SHP77 (cell line): ENCODE results near the gene CALHM5.

Source experiments
- DNase-seq, 2 experiments: peaks; one replicate each; lab custom pipeline; 2025; lab: John Stamatoyannopoulos, UW

Gene CALHM5

GRCh38 chr6:116550796-116551195, 39.4 kb downstream of the CALHM5 start:
- DNase-seq, result no peak

DNA sequence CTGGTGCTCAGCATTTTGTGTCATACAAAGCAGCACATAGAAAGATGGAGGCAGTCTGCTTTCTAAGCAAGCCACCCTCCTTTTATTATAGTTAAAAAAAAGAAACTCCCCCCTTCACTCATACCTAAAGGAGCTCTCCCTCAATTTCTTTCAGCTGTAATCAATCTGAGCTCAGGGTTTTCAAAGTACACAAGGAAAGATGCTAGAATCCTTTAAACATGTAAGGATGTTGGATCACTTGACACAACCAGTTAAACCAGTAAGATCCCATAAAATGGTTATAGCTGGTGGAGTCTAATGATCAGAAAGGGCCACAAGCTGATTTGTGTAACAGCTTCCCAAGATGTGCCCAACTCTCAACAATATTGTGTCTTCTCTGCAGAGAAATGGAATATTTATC, 42.0 kb downstream of the CALHM5 start, which contains the start of gene CALHM4:
CALHM4 (plus strand) TSS at position 301 of the 400 bp plus-strand sequence; CDS start at position 344, 43 bp downstream.
- no peak for DNase-seq

- DNase-seq, result no peak
Observed at GRCh38 chr6:116556065-116556464, 44.6 kb downstream of the CALHM5 start.

DNA sequence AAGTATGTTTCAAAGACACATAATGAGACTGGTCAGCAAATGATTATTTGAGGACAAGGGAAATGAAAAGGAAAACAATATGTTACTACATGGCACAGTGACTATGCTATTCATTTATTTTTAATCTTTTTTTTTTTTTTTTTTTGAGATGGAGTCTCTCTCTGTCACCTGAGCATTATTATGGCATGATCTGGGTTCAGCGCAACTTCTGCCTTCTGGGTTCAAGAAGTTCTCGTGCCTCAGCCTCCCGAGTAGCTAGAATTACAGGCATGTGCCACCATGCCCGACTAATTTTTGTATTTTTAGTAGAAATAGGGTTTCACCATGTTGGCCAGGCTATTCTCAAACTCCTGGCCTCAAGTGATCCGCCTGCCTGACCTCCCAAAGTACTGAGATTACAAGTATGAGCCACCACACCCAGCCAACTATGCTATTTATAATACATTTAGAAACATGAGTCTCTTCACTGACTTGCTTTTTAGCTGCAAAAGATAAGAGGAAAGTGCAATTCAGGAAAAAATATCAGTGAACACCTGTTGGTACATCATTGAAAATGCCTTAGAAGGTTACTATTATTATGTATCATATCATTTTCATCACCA, 45.5 kb downstream of the CALHM5 start:
- DNase-seq, result no peak

- DNase-seq, result peak; percentile 46 to 47
Observed at GRCh38 chr6:116557893-116558292, 46.5 kb downstream of the CALHM5 start.

DNA sequence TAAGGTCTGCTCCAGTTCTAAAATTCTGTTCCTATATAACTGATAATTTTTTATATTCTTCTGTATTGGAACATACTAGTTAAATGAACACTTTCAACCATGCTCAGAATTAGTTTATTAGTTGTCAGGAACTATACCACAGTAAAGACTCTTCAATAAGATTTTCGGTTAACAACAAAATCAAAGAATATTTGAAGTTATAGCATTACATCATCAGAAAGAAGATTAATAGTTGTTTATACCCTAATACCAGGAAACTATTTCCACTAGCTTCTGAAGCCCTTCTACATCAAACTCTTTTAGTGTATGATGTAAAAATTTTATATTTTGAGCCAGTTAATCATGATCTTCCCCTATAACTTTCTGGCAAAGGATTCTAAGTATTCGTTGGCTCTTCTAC, 48.7 kb downstream of the CALHM5 start:
- no peak for DNase-seq

- peak; percentile 9 to 71 for DNase-seq
Observed at GRCh38 chr6:116561377-116562018, 50.1 kb downstream of the CALHM5 start.

DNA sequence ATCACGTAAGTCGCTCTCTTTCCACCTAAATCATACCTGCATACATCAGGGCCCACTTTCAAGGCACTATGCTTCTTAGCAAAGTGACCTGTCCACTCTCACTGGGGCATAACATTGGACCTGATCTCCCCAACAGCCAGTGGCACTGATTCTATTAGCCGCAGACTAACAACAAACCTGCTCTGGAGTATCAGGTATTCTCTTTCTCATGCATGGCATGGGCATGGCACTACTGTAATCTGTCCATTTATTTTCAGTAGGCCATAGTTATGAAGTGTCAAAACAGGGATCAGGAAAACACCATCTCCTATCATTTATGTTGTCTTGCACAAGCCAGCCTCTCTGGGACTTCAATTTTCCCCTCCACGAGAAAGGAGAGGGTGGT, 50.6 kb downstream of the CALHM5 start:
- no peak for DNase-seq

DNA sequence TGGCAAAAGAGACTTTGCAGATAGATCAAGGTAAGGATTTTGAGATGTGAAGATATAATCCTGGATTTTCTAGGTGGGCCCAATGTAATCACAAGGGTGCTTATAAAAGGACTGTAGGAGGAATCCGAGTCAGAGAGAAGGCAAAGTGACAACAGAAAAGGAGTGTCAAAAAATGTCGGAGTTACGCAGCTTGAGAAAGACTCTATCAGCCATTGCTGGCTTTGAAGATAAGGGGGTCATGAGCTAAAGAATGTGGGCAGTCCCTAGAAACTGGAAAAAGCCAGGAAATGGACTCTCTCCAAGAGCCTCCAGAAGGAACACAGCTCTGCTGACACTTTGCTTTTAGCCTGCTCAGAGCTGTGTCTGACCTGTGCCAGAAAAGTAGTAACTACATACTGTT, 51.2 kb downstream of the CALHM5 start:
- no peak for DNase-seq

- no peak for DNase-seq
Observed at GRCh38 chr6:116563830-116564229, 52.4 kb downstream of the CALHM5 start.

GRCh38 chr6:116564311-116564710, 52.9 kb downstream of the CALHM5 start:
- no peak for DNase-seq

DNA sequence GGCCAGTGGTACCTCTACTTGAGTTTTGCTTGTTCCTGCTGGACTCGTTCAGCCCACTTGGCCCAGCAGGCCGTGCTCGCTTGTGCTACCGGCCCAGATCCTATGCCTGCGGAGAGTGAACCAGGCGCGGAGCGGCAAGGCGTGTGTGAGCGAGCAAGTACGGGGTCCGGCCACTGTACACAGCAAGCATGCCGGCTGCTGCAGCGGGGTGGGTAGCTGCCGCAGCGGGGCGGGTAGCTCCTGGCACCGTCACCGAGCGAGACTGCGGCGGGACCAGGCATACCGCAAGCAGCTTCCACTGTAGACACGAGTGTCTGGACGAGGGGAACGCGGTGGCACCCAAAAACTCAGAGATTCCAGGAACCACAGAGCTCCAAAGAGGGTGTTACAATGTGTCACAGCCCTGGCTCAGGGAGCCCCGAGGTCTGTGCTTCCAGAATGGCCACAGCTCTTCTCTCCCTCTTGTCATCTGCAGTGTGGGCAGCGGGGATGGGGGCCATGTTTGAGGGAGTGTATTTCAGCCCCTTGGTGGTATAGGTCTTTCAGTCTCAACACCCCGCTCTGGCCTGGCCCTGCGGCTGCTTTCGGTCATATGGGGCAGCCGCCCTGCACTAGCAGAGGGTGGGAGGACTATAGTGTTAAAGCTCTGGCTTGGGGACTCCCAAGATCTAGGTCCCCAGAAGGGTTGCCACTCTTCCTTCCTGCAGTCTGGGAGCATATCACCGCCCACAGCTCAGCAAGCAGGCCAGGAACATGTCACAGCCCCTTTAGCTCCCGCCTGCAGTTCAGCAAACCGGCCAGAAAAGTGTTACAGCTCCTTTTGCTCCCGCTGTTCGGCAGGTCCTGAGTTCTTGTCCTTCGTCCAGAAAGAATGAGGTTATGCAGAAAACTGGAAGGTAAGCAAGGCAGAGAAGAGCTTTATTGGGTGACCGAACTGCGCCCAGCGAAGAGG, 53.8 kb downstream of the CALHM5 start:
- no peak for DNase-seq

- DNase-seq, result no peak
Observed at GRCh38 chr6:116568111-116568510, 56.7 kb downstream of the CALHM5 start.

DNA sequence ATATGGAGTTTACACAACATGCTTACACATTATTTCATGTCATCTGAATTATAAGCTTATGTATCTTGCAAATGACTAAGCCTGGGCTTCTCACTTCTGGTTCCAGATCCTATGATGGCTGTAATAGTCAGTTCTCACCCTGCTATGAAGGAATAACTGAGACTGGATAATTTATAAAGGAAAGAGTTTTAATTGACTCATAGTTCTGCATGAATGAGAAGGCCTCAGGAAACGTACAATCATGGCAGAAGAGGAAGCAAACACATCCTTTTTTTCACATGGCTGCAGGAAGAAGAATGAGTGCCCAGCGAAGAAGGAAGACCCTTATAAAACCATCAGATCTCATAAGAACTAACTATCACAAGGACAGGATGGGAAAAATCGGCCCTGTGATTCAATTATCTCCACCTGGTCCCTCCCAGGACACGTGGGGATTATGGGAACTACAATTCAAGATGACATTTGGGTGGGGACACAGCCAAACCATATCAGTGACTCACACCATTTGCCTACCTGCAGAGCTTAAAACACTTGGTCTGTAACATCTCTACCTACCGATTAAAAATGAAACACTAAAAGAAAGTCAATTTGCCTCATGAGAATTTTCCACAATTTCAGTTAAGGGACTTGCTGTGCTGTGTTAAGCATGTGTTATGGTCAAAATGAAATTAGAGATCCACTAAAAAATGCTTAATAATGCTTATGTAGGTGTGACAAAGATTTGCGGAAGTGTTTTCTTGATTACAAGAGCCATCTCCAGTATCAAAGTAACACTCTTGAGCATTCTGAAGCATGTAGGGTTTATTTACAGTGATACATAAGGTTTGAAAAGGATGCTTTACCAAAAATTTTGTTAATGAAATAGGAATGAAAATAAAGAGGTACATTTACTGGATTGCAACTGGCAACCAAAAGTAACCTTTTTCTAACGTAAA, 57.6 kb downstream of the CALHM5 start:
- DNase-seq, result no peak

DNA sequence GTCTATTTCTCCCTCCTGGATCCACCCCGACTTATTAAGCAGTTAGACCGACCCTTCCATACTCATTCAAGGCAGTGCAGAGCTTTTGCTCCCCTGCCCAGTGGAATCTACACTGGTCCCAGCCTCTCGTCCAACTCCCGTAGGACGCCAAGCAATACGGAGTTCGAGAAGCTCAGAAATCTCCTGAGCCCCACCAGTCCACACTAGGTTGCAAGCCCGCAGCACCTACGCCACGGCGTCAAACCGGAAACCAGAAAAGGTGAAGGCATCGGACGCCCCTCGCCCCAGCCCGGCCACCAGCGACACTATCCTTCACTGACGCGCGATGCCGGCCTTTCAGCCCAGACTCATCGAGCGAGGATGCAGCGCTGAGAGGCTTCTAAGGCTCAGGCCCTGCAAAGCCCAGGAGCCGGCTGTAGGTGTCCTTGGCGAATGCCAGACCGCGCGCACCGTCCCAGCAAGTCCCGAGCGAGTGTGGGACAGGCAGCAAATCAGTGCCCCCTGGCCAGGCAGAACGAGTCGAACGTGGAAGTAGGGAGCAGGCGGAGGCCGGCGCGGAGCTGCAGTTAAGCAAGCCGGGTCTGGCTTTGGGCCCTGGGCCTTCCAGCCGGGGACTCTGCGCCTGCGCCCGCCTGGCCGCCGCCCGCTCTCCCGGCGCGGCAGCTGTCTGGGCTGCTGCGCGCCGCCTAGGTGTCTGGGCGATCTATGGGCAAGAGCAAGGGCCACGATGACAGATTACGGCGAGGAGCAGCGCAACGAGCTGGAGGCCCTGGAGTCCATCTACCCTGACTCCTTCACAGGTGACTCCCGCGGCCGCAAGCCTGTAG, 59.6 kb downstream of the CALHM5 start, which contains the start of gene RWDD1:
RWDD1 (plus strand) TSS at position 649 of the 827 bp plus-strand sequence; CDS start at position 728, 79 bp downstream.
- DNase-seq, result peak; percentile 97 to 98

- DNase-seq, result no peak
Observed at GRCh38 chr6:116571683-116572000, 60.2 kb downstream of the CALHM5 start.

DNA sequence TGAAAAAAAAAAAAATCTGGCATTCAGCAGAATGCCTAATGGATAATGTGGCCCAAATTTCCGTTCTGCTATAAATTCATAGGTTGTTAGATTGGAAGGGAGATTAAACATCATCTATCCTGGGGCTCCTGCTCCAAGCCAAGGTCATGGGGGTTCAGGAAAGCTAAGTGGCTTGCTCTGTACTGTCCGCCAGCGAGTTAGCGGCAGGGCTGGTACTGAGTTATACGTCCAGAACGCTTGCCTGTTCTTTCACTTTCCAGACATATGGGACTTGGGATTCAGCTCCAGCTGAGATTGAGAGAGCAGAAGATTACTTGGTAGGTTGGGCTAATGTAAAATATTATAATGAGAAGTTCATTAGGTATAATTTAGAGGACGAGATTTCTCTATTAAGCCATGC, 60.7 kb downstream of the CALHM5 start:
- DNase-seq, result peak in 1 of 2 experiments; percentile 7
